ENCODE data around the gene LTN1.

DNA sequence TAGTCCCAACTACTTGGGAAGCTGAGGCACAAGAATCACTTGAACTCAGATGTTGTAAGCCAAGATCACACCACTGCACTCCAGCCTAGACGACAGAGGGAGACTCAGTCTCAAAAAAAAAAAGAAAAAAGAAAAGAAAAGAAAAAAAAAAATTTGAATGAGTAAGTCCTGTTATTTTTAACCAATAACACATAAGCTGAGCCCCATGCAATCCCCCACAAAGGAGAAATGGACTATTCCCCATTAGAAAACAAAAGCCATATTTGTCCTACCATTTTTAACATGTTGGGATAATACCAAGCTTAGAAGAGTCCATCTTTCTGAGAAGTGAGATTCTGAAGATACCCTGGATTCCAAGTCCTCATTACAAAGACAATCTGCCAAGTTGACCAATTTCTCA lies 32.4 kb downstream of the LTN1 start:
- TF ChIP-seq, protein P1, sequence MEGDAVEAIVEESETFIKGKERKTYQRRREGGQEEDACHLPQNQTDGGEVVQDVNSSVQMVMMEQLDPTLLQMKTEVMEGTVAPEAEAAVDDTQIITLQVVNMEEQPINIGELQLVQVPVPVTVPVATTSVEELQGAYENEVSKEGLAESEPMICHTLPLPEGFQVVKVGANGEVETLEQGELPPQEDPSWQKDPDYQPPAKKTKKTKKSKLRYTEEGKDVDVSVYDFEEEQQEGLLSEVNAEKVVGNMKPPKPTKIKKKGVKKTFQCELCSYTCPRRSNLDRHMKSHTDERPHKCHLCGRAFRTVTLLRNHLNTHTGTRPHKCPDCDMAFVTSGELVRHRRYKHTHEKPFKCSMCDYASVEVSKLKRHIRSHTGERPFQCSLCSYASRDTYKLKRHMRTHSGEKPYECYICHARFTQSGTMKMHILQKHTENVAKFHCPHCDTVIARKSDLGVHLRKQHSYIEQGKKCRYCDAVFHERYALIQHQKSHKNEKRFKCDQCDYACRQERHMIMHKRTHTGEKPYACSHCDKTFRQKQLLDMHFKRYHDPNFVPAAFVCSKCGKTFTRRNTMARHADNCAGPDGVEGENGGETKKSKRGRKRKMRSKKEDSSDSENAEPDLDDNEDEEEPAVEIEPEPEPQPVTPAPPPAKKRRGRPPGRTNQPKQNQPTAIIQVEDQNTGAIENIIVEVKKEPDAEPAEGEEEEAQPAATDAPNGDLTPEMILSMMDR (conservative IDR thresholded peaks at IDR 0.05; ENCODE audit: low read length), result no peak
- TF ChIP-seq EZH2phosphoT487 (IDR thresholded peaks at IDR 0.05; ENCODE audit: borderline replicate concordance), result no peak

Measured in Loucy (cell line).